Stimulated activated CD8-positive, alpha-beta memory T cell treated with anti-CD3 and anti-CD28 coated beads, Interleukin-7, amount 100 ng/mL, for 1 hour (primary cell): ENCODE data around the gene LRRC37A2.
"Not testable (repeated sequence)": the region's sequence is repeated elsewhere in the genome, so short reads cannot be mapped to it uniquely, and the experiment has no call there.

Experiments used
- DNase-seq, 2 donors: peaks; one replicate each; pipeline ENCODE4 v3.0.0-alpha.2; 2020; ENCODE audit warnings: low read depth in 2 of 2

LRRC37A2 gene

DNA sequence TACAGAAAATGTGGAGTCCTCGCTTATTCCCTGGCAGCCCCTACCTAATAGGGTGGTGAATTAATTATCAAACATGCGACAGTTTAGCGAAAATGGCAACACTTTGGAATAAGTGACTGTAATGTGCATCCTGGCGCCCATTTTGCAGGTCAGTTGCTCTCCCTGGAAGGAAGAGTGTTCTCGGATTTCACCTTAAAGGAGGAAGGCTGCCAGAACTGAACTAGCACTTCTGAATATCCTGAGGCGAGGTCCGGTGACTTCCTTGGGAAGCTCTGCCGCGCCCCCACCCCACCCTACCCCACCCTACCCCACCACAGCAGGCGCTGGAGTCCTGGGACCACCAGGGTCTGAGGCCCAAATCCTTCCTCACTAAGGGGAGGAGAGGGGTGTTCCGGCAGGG, at the start of gene LRRC37A2:
TSS of gene LRRC37A2 (plus strand) at position 301 of the 400 bp plus-strand sequence. CDS start 245 bp downstream, outside the sequence.
- not testable (repeated sequence) for DNase-seq

DNA sequence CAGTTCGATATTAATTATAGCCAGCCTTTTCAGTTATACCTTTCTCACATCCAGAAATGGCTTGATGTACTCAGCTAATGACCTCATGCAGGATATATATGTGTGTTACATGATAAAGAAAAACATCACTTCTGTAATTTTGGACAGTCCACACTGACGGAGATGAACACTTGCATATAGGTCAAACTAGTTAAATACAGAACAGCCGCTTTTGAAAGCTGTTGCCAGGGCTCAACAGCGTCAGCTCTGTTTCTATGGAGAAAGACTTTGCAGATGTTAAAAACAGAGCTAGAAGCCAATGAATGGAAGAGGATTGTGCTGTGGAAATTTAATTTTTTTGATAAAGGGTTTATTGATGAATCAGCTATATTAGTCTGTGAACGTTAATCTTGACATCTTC, 44.6 kb upstream of the LRRC37A2 start:
- DNase-seq = not testable (repeated sequence)

DNA sequence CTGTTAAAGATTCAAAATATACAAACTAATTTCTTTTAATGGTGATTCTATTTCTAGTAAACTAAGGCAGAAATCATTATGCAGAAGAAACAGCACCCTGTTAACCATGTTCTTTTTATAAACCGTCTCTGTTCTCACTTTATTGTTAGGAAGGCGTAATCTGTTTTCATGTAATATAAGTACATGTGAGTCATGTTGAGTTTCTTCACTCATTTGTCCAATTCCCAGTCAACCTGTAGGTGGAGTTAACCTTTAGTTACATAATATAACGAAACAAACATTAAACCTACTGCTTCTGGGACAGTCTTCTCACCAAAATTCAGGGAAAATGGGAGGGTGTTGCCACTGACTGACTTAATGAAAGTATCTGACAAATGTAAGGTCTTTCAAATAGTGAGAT, 37.8 kb upstream of the LRRC37A2 start:
- not testable (repeated sequence) for DNase-seq

DNA sequence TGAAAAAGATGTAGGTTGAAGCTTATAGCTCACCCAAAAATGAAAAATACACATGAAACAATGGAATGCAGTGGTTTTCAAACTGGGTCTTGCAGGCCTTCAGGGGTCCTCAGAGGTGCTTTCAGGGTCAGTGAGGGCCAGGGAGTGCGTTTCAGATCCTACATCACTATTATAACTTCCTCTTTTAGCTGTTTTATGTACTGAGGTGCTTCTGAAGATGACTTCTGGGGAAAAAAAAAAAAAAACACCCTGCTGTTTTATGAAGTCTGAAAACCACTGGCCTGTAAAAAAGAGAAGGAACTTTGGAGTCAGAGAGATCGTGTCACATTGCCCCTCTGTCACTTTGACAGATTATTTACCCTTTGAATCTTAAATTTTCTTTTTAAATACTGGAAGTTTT, 36.7 kb upstream of the LRRC37A2 start:
- not testable (repeated sequence) for DNase-seq

DNA sequence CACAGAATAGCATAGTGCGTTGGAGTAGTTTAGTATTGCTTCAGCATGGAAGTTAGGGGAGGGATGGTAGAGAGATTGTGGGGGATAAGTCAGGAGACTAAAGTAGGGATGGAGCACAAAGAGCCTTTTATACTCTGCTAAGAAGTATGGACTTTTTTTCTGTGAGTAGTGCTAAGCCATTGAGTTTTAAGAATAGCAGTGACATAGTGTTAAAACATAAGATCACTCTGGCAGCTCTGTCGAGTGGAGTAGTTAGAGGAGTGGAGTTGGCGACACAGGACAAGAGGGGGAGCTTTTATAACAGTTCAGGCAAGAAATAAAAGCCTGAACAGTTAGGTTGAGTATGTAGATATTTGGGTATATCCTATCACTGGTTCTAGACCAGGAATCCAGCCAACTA, 33.4 kb upstream of the LRRC37A2 start:
- not testable (repeated sequence) for DNase-seq

DNA sequence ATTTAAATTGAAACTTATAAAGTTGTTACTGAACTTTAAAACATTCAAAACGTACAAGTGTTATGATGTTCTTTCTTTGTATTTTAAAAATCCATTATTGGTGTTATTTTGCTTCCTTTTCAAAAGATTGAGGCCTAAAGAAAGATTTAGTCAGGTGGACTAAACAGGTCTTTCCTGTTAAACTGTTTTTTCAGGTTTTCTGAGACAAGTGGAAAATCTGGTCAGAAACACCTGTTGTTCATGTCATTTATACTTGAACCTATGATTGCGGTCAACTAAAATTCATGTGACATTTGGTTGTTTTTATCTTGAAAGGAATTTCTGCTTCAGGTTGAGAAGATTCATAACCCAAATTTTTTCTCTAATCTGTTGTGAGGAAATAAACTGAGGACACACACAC, 31.0 kb upstream of the LRRC37A2 start:
- DNase-seq = not testable (repeated sequence)

DNA sequence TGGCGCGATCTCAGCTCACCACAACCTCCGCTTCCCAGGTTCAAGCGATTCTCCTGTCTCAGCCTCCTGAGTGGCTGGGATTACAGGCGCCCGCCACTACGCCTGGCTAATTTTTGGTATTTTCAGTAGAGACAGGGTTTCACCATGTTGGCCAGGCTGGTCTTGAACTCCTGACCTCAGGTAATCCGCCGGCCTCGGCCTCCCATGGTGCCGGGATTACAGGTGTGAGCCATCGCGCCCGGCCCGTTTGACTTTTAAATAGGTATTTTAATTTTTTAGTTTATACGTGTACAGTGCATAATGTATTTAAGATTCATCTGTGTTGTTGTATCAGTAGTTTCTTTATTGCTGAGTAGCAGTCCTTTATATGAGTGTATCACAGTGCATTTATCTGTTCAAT, 20.2 kb upstream of the LRRC37A2 start:
- DNase-seq = not testable (repeated sequence)

DNA sequence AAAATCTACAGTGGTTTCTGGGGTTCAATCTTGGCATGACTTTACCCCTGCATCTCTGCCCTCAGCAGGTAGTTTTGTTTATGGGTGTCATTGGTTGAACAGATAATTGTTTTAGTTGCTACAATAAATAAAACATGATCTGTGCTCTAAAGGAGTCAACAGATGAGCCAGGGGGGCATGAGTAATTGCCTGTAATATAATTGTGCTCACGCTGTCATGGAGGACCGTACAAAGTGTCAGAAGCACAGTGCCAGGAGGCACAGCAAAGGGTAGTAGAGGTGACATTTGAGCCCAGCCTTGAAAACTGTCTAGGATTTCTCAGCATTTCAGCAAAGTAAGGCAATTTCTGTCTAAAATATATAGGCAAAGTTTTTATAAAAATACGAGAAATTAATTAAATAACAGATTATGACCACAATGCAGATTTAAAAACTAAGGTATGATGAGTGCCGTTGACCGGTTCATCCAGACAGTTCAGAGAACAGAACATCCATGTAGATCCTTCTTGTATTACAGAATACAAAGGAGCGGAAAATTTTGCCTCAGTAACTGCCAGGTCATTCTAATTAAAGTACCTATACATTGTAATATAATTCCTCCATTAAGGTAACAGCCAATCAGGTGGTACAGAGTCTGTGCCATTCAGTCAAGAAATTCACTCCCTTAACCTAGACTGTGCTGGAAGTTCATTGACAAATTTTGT, 12.7 kb upstream of the LRRC37A2 start:
- DNase-seq = not testable (repeated sequence)

DNA sequence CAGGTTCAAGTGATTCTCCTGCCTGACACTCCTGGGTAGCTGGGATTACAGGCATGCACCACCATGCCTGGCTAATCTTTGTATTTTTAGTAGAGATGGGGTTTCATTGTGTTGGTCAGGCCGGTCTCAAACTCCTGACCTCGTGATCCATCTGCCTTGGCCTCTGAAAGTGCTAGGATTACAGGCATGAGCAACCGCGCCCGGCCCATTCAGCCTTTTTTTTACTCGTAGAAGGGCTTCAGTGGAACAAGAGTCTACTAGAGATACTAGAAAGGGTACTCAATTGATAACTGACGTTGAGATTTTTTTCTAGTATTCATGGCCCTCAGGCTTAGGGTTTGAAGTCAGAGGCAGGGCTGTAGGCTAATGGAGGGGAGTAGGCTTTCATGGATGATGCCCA, 6.4 kb upstream of the LRRC37A2 start:
- not testable (repeated sequence) for DNase-seq

DNA sequence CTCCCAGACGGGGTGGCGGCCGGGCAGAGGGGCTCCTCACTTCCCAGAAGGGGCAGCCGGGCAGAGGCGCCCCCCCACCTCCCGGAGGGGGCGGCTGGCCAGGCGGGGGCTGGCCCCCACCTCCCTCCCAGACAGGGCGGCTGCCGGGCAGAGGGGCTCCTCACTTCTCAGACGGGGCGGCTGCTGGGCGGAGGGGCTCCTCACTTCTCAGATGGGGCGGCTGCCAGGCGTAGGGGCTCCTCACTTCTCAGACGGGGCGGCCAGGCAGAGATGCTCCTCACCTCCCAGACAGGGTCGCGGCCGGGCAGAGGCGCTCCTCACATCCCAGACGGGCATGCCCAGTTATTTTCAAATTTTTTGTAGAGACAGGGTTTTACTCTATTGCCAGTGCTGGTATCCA, 22.4 kb downstream of the LRRC37A2 start:
- DNase-seq = not testable (repeated sequence)

DNA sequence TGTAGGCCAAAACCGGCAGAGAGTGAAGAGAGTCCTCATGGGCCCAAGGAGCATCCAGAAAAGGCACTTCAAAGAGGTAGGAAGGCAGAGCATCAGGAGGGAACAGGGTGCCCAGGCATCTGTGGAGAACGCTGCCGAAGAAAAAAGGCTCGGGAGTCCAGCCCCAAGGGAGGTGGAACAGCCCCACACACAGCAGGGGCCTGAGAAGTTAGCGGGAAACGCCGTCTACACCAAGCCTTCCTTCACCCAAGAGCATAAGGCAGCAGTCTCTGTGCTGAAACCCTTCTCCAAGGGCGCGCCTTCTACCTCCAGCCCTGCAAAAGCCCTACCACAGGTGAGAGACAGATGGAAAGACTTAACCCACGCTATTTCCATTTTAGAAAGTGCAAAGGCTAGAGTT, 36.3 kb downstream of the LRRC37A2 start:
- not testable (repeated sequence) for DNase-seq

DNA sequence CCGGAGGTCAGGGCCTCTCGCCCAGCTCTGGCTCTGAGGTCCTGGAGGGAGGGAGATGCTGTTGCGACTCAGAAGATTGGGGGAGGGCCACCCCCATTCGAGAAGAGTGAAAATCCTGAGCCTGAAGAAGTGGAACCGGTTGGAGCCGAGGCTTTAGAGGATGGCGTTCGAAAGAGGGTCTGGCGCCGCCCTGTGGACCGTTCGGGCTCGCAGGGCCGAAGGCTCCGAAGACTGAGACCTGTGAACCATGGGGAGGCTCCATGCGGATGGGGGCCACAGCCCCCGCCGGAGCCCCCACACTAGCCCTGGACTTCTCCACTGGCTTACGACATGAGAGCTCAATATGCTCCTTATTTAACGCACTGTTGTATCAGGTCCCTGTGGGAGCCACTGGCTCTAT, 46.9 kb downstream of the LRRC37A2 start:
- not testable (repeated sequence) for DNase-seq

DNA sequence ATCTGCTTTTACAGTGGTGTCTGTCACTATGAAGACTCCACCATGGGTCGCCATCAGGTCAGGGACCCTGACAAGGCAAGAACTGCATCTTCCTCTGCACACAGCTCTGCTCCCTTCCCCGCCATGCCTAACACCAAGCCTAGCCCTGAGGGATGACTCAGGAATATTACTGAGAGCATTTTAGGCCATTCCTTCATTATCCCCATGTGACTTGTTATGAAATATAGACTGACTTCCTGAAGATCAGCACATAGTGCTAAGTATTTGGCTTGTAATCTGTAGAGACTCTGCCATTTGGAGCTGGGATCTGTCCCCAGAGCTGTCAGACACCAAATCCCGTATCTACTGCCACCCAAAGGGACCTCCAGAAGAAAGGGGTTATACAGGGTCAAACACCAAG, 47.8 kb downstream of the LRRC37A2 start:
- DNase-seq = not testable (repeated sequence)

DNA sequence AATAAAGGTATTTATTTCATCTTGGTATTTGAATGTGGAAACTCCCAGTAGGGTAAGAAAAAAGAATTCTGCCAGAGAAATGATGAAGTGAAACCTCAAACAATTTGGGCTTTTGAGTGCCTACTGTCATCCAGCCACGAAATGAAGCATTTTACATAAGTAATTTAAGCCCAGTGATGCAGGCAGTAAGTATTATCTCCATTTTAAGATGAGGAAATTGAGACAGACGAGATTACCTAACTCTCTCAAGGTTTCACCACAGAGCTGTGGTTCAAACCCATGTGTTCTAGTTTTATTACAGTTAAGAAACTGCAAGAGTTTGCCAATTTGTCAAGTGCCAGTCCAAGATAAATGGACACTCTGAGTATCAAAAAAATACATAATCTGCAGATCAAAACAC, 54.0 kb downstream of the LRRC37A2 start:
- not testable (repeated sequence) for DNase-seq

DNA sequence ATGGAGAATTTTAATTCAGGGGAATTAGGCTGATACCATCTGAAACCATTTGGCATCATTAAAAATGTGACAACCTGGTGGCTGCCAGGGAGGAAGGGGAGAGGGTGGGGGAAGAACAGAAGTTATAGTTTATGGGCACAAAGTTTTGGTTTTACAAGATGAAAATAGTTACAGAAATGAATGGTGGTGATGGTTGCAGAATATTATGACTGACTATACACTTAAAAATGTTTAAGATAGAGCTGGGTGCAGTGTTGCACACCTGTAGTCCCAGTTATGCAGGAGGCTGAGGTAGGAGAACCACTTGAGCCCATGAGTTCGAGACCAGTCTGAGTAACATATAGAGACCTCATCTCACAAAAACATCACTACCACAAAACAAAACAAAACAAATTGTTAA, 54.7 kb downstream of the LRRC37A2 start:
- DNase-seq = not testable (repeated sequence)

DNA sequence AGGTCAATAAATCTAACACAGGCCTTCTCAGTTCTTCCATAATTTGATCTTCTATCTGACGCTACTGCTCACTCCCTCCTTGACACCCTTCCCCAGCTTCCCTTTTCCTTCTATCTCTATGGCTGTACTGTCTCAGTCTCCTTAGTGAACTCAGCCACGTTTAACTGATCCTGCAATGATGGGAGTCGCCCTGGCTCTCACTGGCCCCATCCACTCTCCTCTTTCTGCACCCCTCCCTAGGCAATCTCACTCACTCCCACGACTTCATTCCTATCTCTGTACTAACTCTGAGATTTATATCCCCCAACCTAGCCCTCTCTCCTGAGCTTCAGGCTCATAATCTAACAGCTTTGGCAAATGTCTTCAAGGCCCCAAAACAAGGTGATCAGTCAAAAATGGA, 59.5 kb downstream of the LRRC37A2 start:
- DNase-seq = not testable (repeated sequence)

DNA sequence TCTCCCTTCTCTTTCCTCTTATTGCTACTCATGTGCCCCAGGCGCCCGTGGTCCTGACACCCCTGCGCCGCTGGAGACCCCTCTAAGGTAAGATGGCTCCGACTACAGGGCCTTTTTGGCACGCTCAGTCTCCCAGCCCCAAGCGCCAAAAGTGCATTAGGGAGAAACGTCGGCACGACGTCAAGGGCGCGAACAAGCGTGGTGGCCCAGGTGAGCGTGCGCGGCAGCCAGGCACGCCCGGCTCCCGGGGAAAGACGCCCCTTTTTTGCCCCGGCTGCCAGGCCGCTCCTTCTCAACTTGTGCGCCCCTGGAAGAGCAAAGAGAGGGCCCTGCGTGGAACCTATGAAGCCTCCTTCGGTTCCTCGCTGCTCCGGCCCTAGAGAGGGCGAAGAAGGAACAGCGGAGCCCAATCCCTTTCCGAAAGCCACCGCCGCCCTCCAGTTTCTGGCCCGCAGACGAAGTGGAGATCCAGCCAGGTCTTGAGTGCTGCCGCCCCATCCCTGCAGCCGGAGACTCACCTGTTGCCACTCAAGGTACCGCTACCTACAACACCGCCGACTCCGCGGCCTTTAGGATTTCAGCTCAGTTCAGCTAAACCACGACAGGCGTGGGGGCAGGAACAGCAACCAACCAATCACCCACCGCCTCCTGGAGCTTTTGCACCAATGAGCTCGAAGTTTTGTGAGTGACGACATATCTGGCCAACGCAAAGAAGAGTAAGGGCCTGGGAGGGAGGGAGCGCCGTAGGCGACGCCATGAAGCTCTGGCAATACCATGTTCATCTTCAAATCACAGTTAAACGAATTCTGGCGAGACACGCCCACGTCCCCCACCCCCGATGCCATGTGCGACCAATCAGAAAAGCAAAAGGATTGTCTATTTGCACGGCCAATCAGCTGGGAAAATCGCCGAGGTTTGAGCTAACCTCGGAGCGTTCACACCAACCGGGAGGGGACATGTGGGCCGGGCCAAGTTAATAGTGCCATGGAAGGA, 67.1 kb downstream of the LRRC37A2 start, which contains the start of gene ARL17A:
TSS of gene ARL17A (minus strand) at position 609 of the 993 bp plus-strand sequence. CDS start 3,369 bp downstream, outside the sequence.
- peak; percentile 25 to 55 for DNase-seq

DNA sequence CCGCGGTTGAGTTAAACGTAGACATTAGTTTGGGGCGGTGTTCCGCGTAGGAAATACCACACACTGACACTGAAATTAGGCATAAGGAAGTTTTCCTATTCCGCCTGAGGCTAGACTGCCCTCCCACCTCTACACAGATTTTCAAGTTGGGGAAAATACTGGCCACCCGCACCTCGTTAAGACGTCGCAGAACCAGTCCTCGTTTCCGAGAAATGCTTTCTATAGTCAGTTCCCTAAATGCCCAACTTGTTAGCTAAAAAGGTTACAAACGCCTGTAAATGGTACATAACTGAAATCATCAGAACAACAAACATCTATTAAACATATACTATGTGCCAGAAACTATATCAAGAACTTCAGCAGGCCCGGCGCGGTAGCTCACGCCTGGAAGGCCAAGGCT, 67.8 kb downstream of the LRRC37A2 start:
- not testable (repeated sequence) for DNase-seq

DNA sequence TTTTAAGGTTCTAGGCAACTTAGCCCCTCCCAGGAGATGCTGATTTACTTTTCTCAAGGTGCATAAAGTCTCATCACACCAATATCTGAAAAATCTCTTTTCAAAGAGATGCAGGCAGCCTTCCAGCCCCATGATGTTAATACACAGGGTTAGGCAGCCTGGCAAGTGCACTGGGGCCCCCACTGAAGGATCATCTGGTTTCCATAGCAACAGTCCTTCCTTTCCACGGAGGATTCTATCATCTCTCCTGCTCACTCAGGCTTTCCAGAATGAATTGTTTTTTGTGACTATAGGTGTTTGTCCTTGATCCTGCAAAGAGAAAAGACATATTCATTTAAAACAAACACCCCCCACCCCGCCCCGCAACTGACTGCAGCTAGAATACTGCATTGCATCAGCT, 73.2 kb downstream of the LRRC37A2 start:
- DNase-seq = not testable (repeated sequence)

DNA sequence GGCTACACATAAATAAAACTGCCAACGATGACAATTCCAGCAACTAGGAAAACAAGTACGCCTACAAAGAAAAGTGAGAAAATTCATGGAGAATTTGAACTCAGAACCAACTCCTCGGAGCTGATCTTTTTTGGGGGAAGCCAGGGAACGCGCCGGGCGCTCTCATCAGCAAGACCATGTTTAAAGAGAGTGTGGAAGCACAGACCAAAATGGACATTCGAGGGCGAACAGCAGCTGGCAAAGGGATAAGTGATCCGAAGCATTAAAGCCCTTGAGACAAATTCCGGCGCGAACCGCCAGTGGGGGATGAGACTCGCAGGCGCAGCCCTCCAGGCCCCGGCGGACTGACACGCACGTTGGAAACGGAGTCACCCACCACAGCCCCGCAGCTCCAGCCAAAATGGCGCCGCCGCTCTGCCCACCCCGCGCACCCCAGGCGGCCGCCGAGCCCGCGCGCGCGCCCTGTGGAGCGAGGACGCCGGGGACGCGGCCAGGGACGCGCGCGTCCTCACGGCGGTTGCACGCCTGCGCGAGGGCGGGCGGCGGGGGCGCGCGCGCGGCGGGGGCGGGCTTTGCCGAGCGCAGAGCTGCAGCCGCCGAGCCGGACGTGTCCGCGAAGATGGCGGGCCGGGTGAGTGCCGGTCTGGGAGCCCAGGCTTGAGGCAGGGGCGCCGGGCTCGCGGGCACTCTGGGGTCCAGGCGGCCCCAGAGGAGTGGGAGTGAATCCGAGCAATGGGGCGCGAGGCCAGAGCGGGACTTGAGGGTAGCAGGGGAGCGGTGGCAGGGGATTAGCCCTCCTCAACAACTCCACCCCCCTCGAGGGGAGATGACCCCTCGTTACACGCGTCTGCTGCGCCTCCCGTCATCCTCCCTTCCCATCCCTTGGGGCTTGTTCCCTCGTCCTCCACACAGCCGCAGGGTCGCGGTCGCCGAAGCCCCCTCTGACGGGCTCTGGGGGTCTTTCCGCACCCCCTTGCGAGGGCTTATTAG, 78.2 kb downstream of the LRRC37A2 start, which contains the start of gene NSF:
TSS of gene NSF (plus strand) at position 513 of the 990 bp plus-strand sequence. CDS start at position 620, 107 bp downstream.
- DNase-seq = not testable (repeated sequence)

DNA sequence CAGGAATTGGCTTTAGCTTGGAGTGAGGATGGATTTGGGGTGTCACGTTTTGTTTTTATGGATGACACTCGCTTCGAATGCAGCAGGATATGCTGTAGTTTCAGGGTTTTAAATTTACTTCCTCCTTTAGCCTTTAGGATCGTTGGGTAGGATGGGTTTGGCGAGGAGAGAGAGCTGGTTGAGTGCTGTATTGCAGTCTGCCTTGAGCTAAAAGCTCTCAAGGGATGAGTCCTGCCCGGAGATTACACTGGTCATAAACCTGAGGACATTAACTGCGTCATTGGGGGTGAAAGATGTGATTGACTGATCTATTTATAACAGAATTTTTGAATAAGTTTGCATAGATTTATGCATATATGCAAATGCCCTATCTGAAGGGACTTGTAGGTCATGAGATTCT, 79.1 kb downstream of the LRRC37A2 start:
- not testable (repeated sequence) for DNase-seq
